ENCODE results near the gene CMTM1.
A peak's percentile ranks its signal among the peaks of the same experiment; 100 is the strongest.

CMTM1 gene, protein sequence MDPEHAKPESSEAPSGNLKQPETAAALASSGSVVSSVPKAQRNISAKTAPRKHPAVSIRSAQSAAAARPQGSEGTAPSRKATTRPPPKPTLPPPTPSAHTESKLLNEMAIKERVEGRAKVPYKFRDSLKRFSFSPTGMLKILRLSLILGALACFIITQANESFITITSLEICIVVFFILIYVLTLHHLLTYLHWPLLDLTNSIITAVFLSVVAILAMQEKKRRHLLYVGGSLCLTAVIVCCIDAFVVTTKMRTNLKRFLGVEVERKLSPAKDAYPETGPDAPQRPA

DNA sequence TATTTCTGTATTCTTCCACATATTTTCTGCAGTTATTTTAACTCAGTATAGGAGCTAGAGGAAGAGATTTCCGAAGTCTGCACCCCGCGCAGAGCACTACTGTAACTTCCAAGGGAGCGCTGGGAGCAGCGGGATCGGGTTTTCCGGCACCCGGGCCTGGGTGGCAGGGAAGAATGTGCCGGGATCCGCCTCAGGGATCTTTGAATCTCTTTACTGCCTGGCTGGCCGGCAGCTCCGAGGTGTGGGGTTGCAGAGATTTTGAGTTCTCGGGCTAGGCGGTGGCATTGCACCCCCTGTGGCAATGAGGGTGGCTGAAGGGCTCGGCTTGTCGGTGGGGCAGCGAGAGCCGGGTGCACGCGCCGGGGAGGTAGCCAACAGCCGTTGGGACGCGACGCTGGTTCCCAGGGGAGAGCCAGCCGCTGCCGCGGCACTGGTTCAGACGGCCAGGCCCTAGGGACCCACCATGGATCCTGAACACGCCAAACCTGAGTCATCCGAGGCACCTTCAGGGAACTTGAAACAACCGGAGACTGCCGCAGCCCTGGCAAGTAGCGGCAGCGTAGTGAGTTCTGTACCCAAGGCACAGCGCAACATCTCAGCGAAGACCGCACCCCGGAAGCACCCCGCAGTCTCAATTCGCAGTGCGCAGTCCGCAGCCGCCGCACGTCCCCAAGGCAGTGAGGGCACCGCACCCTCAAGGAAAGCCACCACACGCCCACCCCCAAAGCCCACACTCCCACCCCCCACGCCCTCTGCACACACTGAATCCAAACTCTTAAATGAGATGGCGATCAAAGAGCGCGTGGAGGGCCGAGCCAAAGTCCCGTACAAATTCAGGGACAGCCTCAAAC is at the start of gene CMTM1:
Gene CMTM1 (plus strand): TSS at position 389 of the 851 bp plus-strand sequence. CDS start 75 bp downstream, at position 464.
- no peak for DNase-seq (ENCODE audit: low read depth in 2 of 2)

DNA sequence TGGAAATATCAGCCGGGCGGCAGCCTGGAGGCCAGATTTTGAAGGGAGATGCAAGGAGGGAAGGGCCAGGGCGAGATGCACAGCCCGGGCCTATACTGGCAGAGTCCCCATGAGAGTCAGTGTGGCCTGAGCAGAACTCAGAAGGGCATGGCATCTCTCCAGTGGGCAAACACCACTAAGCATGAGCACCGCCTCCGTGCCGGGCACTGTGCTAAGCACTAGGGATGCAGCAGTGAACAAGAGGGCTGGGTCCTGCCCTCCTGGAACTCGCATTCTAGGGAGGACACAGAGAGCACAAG is 49.8 kb upstream of the CMTM1 start:
- no peak for DNase-seq (ENCODE audit: low read depth in 2 of 2)

DNA sequence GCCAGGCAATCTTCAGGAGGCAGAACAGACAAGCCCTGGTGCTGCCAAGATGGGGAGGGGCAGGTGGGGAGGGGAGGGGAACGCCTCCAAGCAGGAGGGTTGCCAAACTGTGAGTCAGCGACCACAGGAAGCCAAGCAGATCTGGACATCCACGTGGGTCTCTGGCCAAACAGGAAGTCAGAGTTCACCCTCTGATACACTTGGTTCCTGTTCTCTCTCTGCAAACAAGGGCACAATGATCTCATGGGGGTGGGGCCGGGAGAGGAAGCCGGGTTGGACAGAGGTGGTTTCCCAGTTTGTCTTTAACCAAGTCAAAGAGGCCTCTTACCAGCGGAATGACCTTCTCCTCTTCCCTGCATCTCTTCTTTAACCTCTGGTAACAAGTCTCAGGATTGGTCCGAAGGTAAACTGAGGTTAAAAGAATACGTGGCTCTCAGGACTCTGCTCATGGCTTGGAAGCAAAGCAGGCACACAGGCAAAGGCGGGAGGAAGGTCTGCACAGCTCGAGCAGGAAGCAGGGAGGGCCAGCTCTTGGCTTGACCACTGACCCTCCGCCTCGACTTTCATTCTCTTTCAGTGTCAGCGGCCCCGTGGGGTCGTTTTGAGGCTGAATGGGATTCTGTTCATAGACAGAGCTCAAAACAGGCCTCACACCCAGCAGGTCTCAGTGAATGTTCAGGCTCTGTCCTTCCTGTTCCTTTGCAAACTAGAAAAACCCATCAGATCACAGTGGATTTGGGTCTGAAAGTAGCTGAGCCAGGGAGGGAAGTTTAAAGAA is 49.2 kb upstream of the CMTM1 start:
- peak; percentile 56 to 59 for DNase-seq (ENCODE audit: low read depth in 2 of 2)

DNA sequence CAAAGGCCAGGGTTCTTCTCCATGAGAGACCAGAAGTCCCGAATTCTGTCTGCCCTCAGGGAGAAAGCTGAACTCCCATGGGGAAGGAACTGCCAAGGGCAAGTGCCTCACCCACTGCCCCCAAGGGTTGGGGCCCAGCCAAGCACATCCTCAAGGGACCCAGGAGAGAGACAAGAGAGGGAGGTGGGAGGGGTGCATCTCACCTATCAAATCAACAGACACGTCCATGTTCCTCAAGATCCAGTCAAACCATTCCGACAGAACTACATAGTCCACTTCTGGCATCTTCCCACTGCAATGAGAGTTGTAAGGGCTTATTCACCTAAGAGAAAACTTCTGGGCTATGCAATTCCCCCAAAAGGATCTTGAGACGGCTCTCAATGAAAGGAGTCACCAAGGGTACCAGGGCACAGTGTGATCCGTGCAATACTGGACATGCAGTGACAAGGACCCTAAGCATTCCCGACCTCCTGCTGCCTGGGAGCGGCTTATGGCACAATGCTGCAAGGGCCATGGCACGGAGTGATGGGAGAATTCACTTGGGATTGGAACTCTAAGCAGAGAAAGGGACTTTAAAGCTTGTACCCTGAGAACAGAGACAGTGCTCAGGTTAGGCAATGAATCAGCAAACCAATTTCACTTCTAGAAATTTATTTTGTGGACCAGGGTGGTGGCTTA is 48.5 kb upstream of the CMTM1 start:
- no peak for DNase-seq (ENCODE audit: low read depth in 2 of 2)

DNA sequence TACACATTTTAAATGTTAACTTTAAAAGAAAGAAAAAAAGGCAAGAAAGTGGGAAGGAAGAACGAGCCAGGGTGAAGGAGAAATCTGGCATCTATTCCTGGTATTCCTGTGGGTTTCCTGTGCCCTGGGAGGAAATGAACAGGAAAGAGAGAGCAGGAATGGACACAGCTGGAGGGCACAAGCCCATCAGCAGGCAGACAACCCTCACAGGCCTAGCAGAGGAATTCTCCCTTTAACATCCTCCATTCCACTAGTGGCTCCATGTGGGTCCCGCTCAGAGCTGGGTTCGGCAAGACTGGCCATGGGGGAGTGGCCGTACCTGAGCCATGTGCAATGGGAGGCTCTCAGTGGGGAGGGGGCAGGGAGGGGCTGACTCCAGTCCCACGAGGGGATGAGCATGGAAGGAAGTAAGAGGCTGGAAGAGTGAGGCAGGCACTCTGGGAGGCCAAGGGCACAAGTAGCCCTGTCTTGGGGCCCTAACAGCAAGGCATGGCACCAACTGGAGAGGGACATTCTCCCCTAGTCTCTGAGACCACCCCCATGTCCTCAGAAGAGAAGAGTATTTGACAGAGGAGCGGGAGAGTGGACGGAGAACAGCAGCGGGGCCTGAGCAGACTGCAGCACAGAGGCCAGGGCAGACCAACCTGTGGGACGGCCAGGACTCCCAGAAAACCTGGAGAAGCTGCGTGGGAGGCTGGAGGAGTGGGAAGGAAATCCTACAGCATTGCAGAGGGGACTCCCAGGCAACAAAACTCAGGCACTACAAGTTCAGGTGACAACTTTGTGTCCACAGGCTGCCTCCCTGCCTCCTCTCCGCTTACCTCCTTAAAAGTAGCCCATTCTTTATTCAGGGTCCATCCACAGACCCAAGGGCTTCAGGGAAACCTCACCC is 46.5 kb upstream of the CMTM1 start:
- no peak for DNase-seq (ENCODE audit: low read depth in 2 of 2)

DNA sequence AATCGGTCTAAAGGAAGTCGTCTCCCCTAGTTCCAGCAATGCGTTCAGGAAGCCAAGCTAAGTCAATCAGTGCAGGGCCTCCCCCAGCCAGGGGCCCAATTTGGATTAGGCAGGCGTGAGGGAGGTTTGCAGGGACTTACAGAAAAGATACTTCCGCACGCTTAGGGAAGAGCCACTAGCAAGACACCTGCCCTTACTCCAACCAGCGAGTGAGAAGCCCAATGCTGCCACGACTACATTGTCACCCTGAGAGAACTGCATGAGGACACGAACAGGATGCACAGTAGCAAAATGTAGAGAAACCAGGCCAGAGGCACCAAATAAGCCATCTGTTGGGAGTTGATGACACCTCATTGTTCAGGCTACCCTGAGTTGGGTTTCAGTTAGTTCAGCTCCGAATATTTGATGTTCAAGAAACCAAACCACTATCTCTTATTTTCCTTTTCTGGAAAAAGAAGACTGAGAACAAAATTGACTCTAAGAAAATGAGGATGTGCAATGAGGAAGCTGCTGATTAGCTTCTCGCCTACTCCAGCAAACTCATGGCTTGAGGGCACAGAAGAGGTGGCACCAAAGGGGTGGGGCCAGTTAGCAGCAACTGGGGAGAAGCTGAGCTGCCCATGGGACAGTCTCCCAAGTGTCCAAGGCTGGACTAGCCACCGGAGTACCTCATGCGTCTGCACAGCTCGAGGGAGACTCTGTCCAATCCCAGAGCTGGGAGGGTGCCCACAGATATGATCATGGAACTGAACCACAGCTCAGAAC is 45.7 kb upstream of the CMTM1 start:
- DNase-seq (ENCODE audit: low read depth in 2 of 2) = no peak

DNA sequence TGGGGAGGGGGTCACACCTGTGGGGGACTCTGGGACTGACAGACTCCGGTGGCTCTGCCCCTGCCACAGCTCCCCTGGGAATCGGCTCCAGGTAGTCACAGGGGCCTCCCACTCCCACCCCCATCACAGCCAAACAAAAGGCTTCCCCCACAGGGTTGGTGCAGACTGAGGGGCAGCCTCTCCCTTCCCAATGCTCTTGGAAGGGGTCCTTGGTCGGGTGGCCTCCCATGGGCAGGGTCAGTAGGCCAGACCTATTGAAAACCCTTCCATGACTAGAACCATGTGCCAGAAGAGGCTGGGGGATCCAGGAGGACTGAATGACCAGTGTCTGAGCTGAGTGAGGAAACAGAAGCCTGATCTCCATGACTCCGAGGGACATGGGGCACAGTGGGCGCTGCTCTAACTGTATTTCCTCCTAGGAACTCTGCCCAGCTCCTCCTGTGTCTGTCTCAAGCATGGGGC is 45.0 kb upstream of the CMTM1 start:
- DNase-seq (ENCODE audit: low read depth in 2 of 2) = no peak

DNA sequence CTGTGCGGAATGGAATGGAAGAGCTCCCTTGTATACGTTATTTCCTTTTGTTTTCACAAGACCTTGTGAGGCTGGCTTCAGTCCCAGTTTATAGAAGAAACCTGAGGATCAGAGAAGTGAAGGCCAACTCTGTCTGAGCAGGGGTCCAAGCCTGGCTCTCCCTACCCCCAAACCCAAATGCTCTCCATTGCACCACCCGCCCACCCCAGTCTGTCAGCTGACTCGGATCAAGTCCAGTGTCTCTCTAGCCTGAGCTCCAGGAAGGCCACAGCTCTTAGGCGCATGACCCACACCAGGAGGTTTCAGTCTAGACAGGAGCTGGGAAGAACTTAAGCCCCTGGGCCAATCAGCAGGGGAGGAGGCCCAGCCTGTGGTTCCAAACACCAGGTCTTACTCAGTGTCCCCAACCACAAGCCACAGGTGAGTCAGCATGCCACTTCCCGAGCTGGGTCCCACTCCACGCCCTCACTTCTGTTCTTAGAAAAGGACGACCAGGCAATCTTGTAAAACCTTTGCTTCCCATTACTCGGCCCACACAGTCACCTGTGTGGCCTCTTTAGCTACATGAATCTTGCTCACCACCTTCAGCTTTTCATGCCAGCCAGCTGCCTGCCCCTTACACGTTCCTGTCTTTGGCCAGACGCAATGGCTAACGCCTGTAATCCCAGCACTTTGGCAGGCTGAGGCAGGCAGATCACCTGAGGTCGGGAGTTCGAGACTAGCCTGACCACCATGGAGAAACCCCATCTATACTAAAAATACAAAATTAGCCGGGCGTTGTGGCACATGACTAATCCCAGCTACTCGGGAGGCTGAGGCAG is 44.1 kb upstream of the CMTM1 start:
- DNase-seq (ENCODE audit: low read depth in 2 of 2) = peak; percentile 87 to 94

DNA sequence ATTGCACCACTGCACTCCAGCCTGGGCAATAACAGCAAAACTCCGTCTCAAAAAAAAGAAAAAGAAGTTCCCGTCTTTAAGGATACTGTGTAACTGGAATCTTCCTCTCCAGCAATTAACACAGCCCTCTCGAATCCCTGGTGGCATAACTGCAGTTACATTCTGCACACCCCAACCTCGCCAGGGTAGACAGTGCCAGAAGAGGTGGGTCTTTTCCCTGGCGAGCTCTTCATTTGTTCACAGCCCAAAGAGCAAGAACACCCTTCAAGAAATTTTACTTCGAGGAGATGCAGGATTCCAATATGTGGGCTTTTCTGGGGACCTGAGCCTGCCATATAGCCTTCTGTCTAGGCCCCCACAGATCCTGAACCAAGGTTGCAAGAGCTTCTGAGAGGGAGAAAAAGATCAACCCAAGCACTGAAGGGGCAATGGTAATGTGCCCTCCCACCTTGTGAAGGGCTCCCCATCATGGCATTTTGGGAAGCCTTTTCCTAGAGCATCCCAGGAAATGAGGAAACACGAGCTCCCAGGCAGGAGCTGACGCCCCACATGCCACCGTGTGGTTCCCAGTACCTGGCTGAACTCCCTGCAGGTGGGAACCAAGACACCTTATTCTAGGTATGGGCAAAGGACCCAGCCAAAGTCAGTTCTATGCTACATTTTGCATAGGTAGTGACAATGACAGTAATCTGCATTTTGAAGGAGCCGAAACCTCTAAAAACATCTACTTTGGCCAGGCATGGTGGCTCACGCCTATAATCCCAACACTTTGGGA is 43.2 kb upstream of the CMTM1 start:
- DNase-seq (ENCODE audit: low read depth in 2 of 2) = no peak

DNA sequence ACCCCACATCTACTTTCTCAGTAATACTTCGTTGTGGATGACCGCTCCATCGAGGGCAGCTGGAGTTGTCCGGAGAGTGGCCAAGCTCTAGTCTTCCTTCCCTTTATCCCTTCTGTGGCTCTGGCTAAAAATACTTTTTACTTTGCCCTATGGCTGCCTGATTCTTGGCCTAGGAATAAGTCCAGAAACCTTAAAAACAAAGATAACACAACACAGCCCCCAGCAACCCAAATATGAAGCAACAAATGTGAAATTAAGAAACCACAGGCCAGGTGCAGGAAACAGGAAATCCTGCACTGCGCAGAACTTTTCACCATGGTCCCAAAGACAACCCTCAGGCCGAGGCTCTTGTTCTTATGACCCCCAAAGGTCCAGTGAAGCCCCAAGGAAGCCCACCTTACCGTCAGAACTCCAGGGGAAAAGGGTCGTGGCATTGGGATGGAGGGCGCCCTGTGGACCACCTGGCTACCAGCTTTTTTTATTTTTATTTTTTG is 42.3 kb upstream of the CMTM1 start:
- no peak for DNase-seq (ENCODE audit: low read depth in 2 of 2)

DNA sequence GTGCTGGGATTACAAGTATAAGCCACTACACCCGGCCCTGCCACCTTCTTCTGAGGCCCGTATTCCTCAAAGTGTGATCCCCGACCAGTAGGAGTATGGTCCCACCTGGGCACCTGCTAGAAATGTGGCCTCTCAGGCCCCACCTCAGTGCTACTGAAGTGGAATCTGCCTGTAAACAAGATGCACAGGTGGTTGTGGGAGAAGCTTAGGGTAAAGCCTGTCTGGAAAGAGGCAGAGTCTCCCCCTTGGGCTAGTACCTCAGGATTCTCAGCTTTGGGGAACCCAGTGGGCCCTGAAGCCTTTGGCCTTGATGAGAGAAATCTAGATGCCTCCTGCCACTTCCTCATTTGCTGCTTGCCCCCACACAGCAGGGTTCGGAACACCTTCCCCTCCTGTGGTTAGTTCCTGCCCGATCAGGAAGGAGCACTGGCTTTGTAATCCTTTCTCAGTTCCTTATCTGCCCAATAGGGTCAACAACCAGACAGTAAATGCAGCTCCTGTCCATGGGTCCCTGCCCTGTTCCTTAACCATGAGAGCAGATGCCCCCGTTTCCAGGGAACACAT is 41.6 kb upstream of the CMTM1 start:
- no peak for DNase-seq (ENCODE audit: low read depth in 2 of 2)

DNA sequence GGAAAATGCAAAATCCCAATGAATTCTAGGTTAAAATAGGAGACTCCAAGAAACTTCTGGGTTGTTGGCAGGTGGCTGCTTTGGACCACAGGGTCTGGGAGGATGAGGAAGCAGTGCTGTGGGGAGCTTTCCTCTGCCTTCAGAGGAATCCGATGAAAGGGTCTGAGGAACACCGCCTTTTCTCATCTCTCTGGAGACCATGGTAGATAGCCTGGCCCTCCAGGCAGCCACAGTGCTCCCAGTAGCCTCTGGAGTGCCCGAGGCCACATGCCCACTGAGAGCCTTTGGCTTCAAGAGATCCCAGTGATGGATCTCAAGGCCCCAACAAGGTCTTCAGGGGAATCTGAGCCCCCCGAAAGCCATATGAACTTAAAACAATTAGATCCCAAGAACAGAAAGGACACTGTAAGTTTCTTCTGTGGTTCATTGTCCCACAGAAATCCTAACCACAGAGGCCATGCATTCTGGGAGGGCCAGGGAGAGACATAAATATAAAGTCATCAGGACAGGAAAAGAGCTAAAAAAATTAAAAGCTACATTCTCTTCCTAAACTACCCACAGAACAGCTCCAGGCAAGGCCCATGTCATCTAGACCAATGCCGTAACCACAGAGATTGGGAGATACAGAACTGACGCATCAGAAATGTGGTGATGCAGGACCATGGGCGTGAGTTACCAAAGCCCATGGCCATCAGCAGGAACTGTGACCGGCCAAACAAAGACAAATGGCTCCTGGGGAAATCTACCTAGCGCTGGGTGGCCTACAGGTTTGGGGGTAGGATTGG is 40.7 kb upstream of the CMTM1 start:
- no peak for DNase-seq (ENCODE audit: low read depth in 2 of 2)

DNA sequence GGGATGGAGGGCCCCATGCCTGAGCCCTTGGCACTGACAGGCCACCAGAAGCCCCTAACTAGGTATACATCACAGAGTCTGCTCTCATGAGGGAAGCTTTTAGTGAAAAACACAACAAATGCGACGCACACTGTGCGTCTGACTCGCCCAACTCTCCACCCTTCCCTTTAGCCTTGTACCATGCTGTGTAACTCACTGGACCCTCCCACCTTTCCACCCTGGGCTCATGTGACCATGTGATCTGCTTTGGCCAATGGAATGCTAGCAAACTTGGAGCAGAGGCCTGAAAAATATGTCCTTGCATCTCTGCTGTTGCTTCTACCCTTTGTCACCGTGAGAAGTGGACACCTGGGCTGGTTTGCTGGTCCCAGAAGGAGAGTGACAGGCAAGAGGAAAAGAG is 37.9 kb upstream of the CMTM1 start:
- no peak for DNase-seq (ENCODE audit: low read depth in 2 of 2)

DNA sequence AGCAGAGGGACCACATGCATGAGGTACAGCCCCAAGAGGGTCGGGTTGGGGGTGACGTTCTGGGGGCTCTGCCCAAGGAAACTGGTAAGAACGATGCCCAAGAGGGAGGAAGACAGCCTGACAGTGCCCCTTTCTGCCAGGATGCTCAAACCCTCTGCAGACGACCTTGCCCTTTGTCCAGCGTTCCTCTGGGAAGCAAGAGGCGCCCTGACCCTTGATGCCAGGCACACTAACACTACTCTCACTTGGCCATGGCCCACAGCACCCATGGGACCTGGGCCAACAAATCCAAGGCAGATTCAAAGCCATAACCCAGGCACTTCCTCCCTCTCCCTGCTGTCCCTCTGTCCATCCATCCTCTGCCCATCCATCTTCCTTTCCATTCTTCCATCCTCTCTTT is 36.8 kb upstream of the CMTM1 start:
- no peak for DNase-seq (ENCODE audit: low read depth in 2 of 2)

DNA sequence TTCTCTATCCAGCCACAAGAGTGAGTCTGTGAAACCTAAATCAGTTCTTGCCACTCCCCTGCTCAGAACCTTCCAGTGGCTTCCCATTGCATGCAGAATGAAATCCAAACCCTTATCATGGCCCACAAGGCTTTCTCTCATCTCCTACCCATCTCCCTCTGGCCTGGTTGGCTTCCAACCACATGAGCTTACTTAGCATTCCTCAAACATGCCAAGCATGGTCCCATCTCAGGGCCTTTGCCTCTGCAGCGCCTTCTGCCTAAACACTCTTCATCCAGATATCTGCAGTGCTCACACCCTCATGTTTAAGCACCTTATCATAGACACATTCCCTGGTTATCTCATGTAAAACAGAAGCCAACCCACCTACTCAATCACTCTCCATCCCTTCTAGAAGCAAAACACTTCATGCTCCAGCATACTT is 31.9 kb upstream of the CMTM1 start:
- DNase-seq (ENCODE audit: low read depth in 2 of 2) = no peak

DNA sequence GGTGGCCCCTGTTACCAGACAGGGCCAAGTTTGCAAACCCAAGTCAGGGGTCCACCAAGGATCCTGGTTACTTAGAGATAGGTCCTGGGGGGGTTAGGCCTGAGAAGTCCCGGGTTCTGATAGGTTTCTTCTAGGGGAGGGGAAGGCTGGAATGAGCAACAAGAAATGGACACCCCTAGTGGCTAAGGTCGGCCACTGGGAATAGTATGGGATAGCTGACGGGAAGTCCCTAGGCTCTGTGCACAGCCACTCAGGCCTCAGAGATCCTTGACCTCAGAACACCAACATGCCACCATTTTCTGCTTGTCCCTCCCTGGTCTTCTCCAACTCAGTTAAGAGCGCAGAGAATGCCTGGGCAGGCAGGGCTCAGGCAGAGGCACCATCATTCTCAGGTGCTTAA is 29.7 kb upstream of the CMTM1 start:
- no peak for DNase-seq (ENCODE audit: low read depth in 2 of 2)

DNA sequence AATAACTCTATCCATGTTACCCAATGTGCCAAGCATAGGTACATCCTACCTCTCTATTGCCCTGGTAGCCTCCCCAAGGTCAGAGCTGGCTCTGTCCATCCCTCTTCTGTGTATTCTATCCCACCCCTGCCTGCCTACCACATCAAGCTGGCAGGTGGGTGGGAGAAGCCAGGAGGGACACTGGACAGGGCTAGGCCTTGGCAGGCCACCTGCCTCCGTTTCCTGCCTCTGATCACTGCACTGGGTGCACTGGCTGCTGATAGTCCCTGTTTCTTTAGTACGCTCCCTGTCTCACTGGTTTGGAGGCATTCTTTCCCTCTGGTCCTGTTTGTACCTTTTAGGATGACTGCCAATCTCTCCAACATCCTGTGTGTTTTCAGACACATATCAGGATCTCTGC is 29.0 kb upstream of the CMTM1 start:
- no peak for DNase-seq (ENCODE audit: low read depth in 2 of 2)

Measured in stimulated activated CD8-positive, alpha-beta memory T cell treated with anti-CD3 and anti-CD28 coated beads, Interleukin-15, amount 100 ng/mL, for 4 hours (primary cell).